GM19193 (cell line): ENCODE measurements around the gene SSH2.

Experiments used
- POLR2A ChIP-seq: IDR thresholded peaks from 4 replicates; pipeline ENCODE4 v1.6.1; 2011; ENCODE audit not compliant: insufficient read depth, insufficient read length; ENCODE audit errors: extremely low read depth

The SSH2 gene

DNA sequence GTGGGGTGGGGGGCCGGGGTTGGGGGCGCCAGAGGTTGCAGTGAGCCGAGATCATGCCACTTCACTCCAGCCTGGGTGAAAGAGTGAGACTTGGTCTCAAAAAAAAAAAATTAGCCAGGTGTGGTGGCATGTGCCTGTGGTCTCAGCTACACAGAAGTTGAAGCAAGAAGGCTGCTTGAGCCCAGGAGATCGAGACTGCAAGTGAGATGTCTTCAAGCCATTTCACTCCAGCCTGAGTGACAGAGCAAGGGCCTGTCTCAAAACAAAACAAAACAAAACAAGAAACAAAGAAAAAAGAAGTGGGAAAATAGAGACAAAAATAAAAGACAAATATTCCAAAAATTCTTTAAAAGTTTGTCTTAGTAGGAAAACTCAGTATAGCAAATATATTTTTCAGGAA lies 172.2 kb downstream of the SSH2 start:
- TF ChIP-seq POLR2A, result no peak

DNA sequence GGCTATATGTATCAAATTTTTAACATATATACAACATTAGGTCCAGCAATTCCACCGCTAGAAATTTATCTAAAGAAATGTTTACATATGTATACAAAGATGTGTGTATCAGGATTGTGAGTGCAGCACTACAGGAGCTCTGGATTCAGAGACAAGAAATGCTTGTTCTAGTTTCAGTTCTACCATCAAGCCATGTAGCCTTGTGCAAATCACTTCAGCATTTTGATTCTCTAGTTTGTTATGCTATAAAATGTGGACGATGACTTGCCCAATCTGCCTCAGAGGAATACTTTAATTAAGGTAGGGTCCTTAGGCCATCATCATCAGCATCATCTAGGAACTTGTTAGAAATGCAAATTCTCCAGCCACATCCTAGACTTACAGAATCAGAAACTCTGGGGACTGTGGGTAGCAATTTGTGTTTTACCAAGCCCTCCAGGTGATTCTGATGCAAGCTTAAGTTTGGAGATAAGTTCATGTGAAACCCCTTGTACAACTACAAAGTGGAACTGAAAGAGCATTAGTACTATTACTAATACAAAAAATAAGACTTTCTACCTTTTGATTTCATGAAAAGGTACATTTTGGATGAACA lies 176.1 kb downstream of the SSH2 start:
- no peak for TF ChIP-seq POLR2A

DNA sequence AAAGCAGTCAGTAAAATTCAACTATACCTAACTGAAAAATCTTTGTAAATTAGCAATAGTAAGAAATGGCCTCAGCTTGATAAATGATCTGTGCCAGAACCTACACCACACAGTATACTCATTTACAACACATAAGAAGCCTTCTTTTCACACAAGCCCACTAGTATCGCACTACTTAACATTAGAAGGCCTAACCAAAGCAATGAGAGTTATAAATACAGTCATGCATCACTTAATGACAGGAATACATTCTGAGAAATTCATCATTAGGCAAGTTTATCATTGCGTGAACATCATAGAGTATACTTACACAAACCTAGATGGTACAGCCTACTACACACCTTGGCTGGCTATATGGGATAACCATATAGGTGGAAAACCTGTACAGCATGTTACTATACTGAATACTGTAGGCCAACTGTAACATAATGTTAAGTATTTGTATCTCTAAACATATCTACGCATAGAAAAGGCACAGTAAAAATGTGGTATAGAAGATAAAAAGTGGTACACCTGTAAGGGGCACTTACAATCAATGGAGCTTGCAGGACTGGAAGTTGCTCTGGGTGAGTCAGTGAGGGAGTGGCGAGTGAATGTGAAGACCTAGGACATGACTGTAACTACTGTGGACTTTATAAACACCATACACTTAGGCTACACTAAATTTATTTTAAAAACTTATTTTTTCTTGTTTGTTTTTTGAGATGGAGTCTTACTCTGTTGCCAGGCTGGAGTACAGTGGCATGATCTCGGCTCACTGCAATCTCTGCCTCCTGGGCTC lies 180.8 kb downstream of the SSH2 start:
- no peak for TF ChIP-seq POLR2A

GRCh38 chr17:29748400-29748799 lies 181.6 kb downstream of the SSH2 start:
- TF ChIP-seq POLR2A, result no peak

GRCh38 chr17:29747660-29748059 lies 182.4 kb downstream of the SSH2 start:
- no peak for TF ChIP-seq POLR2A

DNA sequence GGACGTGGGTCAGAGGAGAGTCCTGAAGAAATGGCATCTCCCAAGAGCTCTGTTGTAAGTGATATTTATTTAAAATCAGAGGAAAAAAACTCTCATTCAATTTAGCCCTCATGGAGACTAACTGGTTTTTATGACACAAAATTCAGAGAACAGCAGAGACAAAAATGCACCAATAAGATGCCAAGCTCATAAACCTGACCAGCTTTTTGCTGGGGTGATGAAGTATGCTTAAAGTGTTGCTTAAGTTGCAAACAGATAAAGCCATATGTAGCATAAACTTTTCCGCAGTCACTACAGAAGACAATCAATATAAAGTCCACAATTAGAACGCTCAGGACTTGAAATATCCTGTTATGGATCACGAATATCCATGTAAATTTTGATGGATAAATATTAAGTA lies 183.4 kb downstream of the SSH2 start:
- TF ChIP-seq POLR2A, result no peak

DNA sequence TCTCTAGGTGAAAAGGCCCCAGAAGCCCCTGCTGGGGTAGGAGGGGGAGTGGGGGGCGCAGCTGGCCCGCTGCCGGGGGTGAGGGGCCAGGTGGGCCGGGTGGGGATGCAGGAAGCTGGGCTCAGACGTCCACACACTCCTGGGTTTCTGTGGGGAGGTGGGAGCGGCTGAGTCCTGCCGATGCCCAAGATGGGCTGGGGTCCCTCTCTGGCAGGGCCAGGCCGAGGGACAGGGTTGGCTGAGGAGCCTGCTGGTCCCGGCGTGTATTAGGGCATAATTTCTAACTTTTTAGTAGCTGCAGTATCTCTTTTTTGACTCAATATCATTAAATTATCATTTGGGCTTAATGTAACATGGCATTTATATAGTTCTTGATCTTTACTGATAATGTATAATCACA lies 185.9 kb downstream of the SSH2 start:
- no peak for TF ChIP-seq POLR2A

DNA sequence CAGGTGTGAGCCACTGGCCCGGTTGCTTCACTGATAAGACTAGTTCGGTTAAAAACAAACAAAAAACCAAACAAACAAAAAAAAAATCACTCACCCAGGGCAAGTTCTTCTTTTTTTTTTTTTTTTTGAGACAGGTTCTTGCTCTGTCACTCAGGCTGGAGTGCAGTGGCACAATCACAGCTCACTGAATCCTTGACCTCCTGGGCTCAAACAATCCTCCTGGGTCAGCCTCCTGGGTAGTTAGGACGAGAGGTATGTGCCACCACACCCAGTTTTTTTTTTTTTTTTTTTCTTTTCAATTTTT lies 187.9 kb downstream of the SSH2 start:
- TF ChIP-seq POLR2A, result no peak

DNA sequence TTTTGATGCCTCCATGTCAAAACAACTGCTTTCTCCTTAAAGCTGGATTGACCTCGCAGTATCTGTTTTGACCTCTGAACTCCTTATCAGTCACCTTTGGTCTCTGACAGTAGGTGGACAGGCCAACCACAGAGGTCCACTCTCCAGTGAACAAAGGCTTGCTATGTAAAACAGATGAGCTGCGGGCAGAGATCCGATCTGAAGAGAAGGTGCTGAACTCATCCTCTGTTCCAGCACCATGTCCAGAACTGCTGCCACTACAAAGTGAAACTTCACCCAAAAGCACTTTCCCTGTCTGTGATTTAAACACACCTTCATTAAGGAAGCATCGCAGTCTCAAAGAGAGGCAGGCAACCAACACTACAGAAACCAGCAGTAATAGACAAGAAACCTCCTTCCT lies 190.0 kb downstream of the SSH2 start:
- no peak for TF ChIP-seq POLR2A

GRCh38 chr17:29734640-29735039 lies 195.4 kb downstream of the SSH2 start:
- TF ChIP-seq POLR2A, result no peak

DNA sequence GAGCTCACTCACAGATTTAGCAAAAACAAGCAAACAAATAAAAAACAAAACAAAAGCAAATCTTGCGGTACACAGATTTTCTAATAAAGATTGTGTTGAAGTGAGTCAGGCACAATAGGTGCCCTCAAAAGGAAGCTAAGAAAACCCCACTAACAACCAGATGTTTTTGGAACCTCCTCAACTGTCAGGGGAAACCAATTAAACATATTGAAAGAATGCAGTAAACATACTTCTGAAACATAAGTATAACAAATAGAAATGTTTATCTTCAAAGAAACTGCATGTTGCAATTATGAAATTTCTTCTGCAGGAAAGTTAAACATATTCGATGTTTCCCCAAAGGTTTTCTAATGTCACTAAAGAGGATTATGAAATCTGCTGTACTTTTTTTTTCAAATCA lies 196.9 kb downstream of the SSH2 start:
- TF ChIP-seq POLR2A, result no peak

GRCh38 chr17:29732613-29733012 lies 197.4 kb downstream of the SSH2 start:
- TF ChIP-seq POLR2A, result no peak

DNA sequence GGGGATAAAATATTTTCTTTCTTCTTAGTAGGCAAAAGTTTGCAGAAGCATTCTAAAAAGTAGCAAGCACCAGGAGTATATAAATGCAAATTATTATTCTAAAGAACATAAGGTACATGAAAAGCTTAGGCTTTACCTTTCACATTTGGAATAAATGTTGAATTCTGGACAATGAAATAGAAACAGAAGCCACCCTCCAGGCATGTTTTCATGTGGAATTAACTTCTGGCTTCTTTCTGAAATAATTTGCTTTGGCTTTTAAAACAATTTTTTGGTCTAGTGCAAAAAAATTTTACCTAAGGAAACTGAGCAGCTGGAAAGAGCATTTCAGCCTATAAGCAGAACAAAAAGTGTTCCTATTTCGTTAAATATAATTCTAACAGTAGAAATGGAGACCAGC lies 197.8 kb downstream of the SSH2 start:
- TF ChIP-seq POLR2A, result no peak

- TF ChIP-seq POLR2A, result no peak
These were observed 198.5 kb downstream of the SSH2 start for GRCh38 chr17:29731589-29731929.

DNA sequence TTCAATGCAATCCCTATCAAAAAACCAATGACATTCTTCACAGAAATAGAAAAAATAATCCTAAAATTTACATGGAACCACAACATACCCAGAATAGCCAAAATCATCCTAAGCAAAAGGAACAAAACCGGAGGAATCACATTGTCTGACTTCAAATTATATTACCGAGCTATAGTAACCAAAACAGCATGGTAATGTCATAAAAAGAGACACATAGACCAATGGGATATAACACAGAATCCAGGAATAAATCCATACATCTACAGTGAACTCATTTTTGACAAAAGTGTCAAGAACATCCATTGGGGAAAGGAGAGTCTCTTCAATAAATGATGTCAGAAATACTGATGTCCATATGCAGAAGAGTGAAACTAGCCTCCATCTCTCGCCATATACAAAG lies 201.5 kb downstream of the SSH2 start:
- no peak for TF ChIP-seq POLR2A

DNA sequence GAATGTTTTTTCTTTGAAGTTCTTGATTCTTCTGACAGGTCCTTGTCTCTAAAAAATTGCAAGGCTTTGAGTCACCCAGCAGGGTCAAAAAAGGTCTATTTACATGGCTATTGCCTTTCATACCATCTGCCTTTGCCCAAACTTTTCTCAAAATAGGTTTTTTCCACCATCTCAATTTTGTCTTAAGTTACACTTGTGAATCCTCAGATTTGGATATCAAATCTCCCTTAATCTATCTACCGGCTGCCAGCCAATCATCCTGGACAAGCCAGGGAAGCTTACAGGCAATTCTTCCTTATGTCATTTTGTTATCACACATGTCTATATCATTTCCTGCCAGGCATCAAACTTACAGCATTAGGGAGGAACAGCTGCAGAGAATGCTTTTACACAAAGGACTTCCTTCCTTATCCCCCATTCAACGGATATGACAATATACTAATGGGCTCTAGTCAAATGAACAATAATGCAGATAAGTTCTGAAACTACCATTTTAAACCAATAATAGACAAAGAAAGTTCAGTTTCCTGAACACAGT lies 203.2 kb downstream of the SSH2 start:
- no peak for TF ChIP-seq POLR2A
